ENCODE results near the gene TIMELESS.
A peak's percentile ranks its signal among the peaks of the same experiment; 100 is the strongest.
"Not testable (repeated sequence)": the region's sequence is repeated elsewhere in the genome, so short reads cannot be mapped to it uniquely, and the experiment has no call there.

Gene TIMELESS

GRCh38 chr12:56448860-56449621, at the start of gene TIMELESS:
TSS of gene TIMELESS (minus strand) at chr12:56449426. CDS start at chr12:56434170, 15,256 bp downstream.
- DNase-seq (ENCODE audit: low spot score) = peak; percentile 97

GRCh38 chr12:56498126-56498902, 49.1 kb upstream of the TIMELESS start:
- peak; percentile 77 for DNase-seq (ENCODE audit: low spot score)

GRCh38 chr12:56496704-56497103, 47.5 kb upstream of the TIMELESS start:
- peak; percentile 67 for DNase-seq (ENCODE audit: low spot score)

GRCh38 chr12:56494481-56494880, 45.3 kb upstream of the TIMELESS start:
- not testable (repeated sequence) for DNase-seq (ENCODE audit: low spot score)

GRCh38 chr12:56494106-56494415, 44.8 kb upstream of the TIMELESS start:
- DNase-seq (ENCODE audit: low spot score) = not testable (repeated sequence)

GRCh38 chr12:56493409-56494105, 44.3 kb upstream of the TIMELESS start:
- not testable (repeated sequence) for DNase-seq (ENCODE audit: low spot score)

- no peak for DNase-seq (ENCODE audit: low spot score)
Measured at GRCh38 chr12:56490360-56490759, 41.1 kb upstream of the TIMELESS start.

GRCh38 chr12:56488041-56488955, 39.1 kb upstream of the TIMELESS start, which contains the start of gene GLS2:
TSS of gene GLS2 (minus strand) at chr12:56488161. CDS start at chr12:56488118, 43 bp downstream.
- peak; percentile 84 for DNase-seq (ENCODE audit: low spot score)

GRCh38 chr12:56487448-56488040, 38.3 kb upstream of the TIMELESS start:
- peak; percentile 78 for DNase-seq (ENCODE audit: low spot score)

GRCh38 chr12:56486694-56487093, 37.5 kb upstream of the TIMELESS start:
- no peak for DNase-seq (ENCODE audit: low spot score)

GRCh38 chr12:56484566-56484965, 35.3 kb upstream of the TIMELESS start:
- no peak for DNase-seq (ENCODE audit: low spot score)

- DNase-seq (ENCODE audit: low spot score) = no peak
Measured at GRCh38 chr12:56479625-56480024, 30.4 kb upstream of the TIMELESS start.

- no peak for DNase-seq (ENCODE audit: low spot score)
Measured at GRCh38 chr12:56477521-56478225, 28.4 kb upstream of the TIMELESS start.

GRCh38 chr12:56476972-56477432, 27.8 kb upstream of the TIMELESS start:
- no peak for DNase-seq (ENCODE audit: low spot score)

GRCh38 chr12:56476143-56476542, 26.9 kb upstream of the TIMELESS start:
- DNase-seq (ENCODE audit: low spot score) = no peak

- DNase-seq (ENCODE audit: low spot score) = no peak
Measured at GRCh38 chr12:56474389-56474788, 25.2 kb upstream of the TIMELESS start.

GRCh38 chr12:56469007-56469930, 20.0 kb upstream of the TIMELESS start:
- no peak for DNase-seq (ENCODE audit: low spot score)

GRCh38 chr12:56468216-56469006, 19.2 kb upstream of the TIMELESS start, which contains the start of gene SPRYD4:
TSS of gene SPRYD4 (plus strand) at chr12:56468578. CDS start at chr12:56468592, 14 bp downstream.
- DNase-seq (ENCODE audit: low spot score) = peak; percentile 97
